Activated CD8-positive, alpha-beta T cell treated with anti-CD3 and anti-CD28 coated beads for 36 hours (primary cell): Measurements from ENCODE around the gene NUAK1. TPM values are rescaled to one million over a fixed set of nuclear protein-coding genes. Genes with fewer than 3 reads are reported as not detected.

Experiments used
- ATAC-seq: fragments of 200-7000 bp; cut with Tn5 transposase; one replicate; pipeline ENCODE4 v1.10.0; 2021; ENCODE audit warnings: mild to moderate bottlenecking, moderate library complexity
- CTCF ChIA-PET: fragments of 350-600 bp; sonication (Branson Sonifier 250); formaldehyde crosslinking; loops from one replicate; lab custom pipeline; 2021; ENCODE audit warnings: antibody characterized with exemption; lab: Charles Lee
- POLR2A ChIA-PET: fragments of 350-600 bp; sonication (Branson Sonifier 250); formaldehyde crosslinking; loops from one replicate; lab custom pipeline; 2021; ENCODE audit warnings: antibody characterized with exemption; lab: Charles Lee
- DNase-seq: peaks from one replicate; pipeline ENCODE4 v3.0.0-alpha.2; 2020
- H3K27ac Mint-ChIP-seq: one replicate; pipeline ENCODE4 v1.8.0; 2021; ENCODE audit warnings: mild to moderate bottlenecking, mixed read lengths
- H3K27me3 Mint-ChIP-seq: one replicate; pipeline ENCODE4 v1.8.0; 2021; ENCODE audit warnings: mixed read lengths
- H3K36me3 Mint-ChIP-seq: one replicate; pipeline ENCODE4 v1.8.0; 2021; ENCODE audit warnings: low read depth, mixed read lengths
- H3K4me1 Mint-ChIP-seq: one replicate; pipeline ENCODE4 v1.8.0; 2021; ENCODE audit warnings: low read depth, mixed read lengths
- H3K4me3 Mint-ChIP-seq: one replicate; pipeline ENCODE4 v1.8.0; 2021; ENCODE audit warnings: mild to moderate bottlenecking, moderate library complexity, mixed read lengths
- H3K9me3 Mint-ChIP-seq: one replicate; pipeline ENCODE4 v1.8.0; 2021; ENCODE audit warnings: mixed read lengths
- CTCF ChIP-seq: fragments of 200-600 bp; IDR thresholded peaks from one replicate; pipeline ENCODE4 v1.8.0; 2022; ENCODE audit warnings: antibody characterized with exemption, mild to moderate bottlenecking
- intact Hi-C: fragments of 100-400 bp; cut with micrococcal nuclease; formaldehyde crosslinking; loops from one replicate; pipeline ENCODE4 v1.10.0; 2022
- total RNA-seq, 2 experiments: library from RNA; stranded (reverse); gene quantifications; one replicate each; pipeline ENCODE4 v1.2.3, GENCODE V29; 2021

The NUAK1 gene
- total RNA-seq, 2 experiments from 2014 or later: not detected

GRCh38 chr12:106085213-106085612, 53.5 kb downstream of the NUAK1 start:
- intact Hi-C loops: no loop called here
- TF ChIP-seq CTCF: no peak
- ATAC-seq: no peak
- DNase-seq: no peak
- Mint-ChIP-seq H3K27me3 (peaks cover 8% of the 10 kb centered on the region), H3K4me1 (no peaks in the 10 kb centered on the region), H3K27ac (no peak overlapping the region), H3K36me3 (no peaks in the 10 kb centered on the region), H3K9me3 (no peaks in the 10 kb centered on the region), H3K4me3 (no peak overlapping the region)
- ChIA-PET POLR2A (no interaction called here), CTCF (no interaction called here)

GRCh38 chr12:106084759-106085158, 54.0 kb downstream of the NUAK1 start:
- H3K9me3 Mint-ChIP-seq: no peaks in the 10 kb centered on the region
- POLR2A ChIA-PET: no interaction called here
- intact Hi-C loops: no loop called here

GRCh38 chr12:106084014-106084671, 54.6 kb downstream of the NUAK1 start:
- H3K4me3 Mint-ChIP-seq: no peak overlapping the region
- no peak overlapping the region for H3K27ac Mint-ChIP-seq
- ChIA-PET POLR2A (interaction anchor here (1.3 kb wide), 1 partner anchor 8 kb away, joined by 3 read pairs; no protein-coding TSS in a partner anchor), CTCF (no interaction called here)
- H3K4me1 Mint-ChIP-seq: no peaks in the 10 kb centered on the region
- no peak for DNase-seq
- TF ChIP-seq CTCF: no peak
- H3K36me3 Mint-ChIP-seq: no peaks in the 10 kb centered on the region
- no peaks in the 10 kb centered on the region for H3K9me3 Mint-ChIP-seq
- peaks cover 10% of the 10 kb centered on the region for H3K27me3 Mint-ChIP-seq
- ATAC-seq: no peak
- intact Hi-C loops: no loop called here

More at GRCh38 chr12:106084759-106085158, 54.0 kb downstream of the NUAK1 start:
- TF ChIP-seq CTCF: no peak
- no peak overlapping the region for H3K27ac Mint-ChIP-seq
- H3K36me3 Mint-ChIP-seq: no peaks in the 10 kb centered on the region
- CTCF ChIA-PET: no interaction called here
- H3K4me1 Mint-ChIP-seq: no peaks in the 10 kb centered on the region
- H3K4me3 Mint-ChIP-seq: no peak overlapping the region
- H3K27me3 Mint-ChIP-seq: peaks cover 8% of the 10 kb centered on the region
- no peak for DNase-seq
- ATAC-seq: no peak

GRCh38 chr12:106082216-106083175, 56.3 kb downstream of the NUAK1 start:
- DNase-seq (no peak), ATAC-seq (no peak)
- no peaks in the 10 kb centered on the region for H3K4me1 Mint-ChIP-seq
- ChIA-PET POLR2A (interaction anchor here (1.3 kb wide), 1 partner anchor 9 kb away, joined by 3 read pairs; no protein-coding TSS in a partner anchor), CTCF (no interaction called here)
- H3K27ac Mint-ChIP-seq: no peak overlapping the region
- intact Hi-C loops: no loop called here
- H3K9me3 Mint-ChIP-seq: no peaks in the 10 kb centered on the region
- no peaks in the 10 kb centered on the region for H3K36me3 Mint-ChIP-seq
- H3K27me3 Mint-ChIP-seq: peaks cover 12% of the 10 kb centered on the region
- TF ChIP-seq CTCF: no peak
- no peak overlapping the region for H3K4me3 Mint-ChIP-seq

GRCh38 chr12:106081606-106082005, 57.1 kb downstream of the NUAK1 start:
- no peaks in the 10 kb centered on the region for H3K9me3 Mint-ChIP-seq
- H3K27me3 Mint-ChIP-seq: peaks cover 15% of the 10 kb centered on the region
- no peak overlapping the region for H3K4me3 Mint-ChIP-seq
- no peak for DNase-seq
- intact Hi-C loops: no loop called here
- H3K36me3 Mint-ChIP-seq: no peaks in the 10 kb centered on the region
- no peak for TF ChIP-seq CTCF
- ATAC-seq: no peak
- CTCF ChIA-PET: no interaction called here
- no peak overlapping the region for H3K27ac Mint-ChIP-seq
- POLR2A ChIA-PET: no interaction called here
- H3K4me1 Mint-ChIP-seq: no peaks in the 10 kb centered on the region
